ENCODE data around the gene TGFB2. TPM values are rescaled to one million over a fixed set of nuclear protein-coding genes. Genes with fewer than 3 reads are reported as not detected.

The TGFB2 gene
- total and polyA plus RNA-seq, 2 donors (not counting 3 experiments of a cell fraction or from before 2014, with no cell fraction given): 21.2 to 43.5 TPM

DNA sequence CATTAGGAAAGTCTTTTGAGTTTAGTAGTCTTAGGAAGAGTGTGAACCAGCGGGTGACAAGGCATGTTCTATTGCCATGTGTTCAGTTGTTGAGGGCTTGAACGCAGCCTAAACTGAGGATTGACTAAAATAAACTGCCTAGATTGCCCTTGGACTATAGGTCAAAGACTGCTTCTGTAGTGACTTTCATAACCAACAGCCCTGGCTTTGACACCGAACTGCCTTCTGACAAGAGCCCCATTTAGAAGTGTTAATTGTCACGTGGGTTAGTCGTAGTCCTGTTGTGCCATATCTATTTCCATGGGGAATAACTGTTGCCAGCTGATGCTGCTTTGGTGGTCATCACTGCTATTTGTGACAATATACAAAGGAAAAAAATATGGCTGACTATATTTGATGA is 90.4 kb downstream of the TGFB2 start:
- H3K4me2 ChIP-seq (ENCODE audit: insufficient read depth, low read length): no peak overlapping the region
- intact Hi-C loops (cut with micrococcal nuclease): no loop called here
- peaks cover 6% of the 10 kb centered on the region for H3K4me1 ChIP-seq (ENCODE audit: control insufficient read depth, extremely low read depth, insufficient read depth, low read length)
- no peak overlapping the region for H2AFZ ChIP-seq (ENCODE audit: low read depth, low read length)
- POLR2A ChIA-PET: no interaction called here
- CTCF ChIA-PET: no interaction called here
- H3K4me3 ChIP-seq (replicated peaks in 1 of 3; ENCODE audit: insufficient read depth in 1 of 3, low read depth in 1 of 3, low read length in 3 of 3): no peak overlapping the region
- no peaks in the 10 kb centered on the region for H3K79me2 ChIP-seq (ENCODE audit: control insufficient read depth, insufficient read depth, low read length)
- no peaks in the 10 kb centered on the region for H4K20me1 ChIP-seq (replicated peaks; ENCODE audit: control insufficient read depth, extremely low read depth, insufficient read depth, low read length)
- no peaks in the 10 kb centered on the region for H3K27me3 ChIP-seq (ENCODE audit: control insufficient read depth in 2 of 2, insufficient read depth in 2 of 2, low read length in 2 of 2)
- no peak overlapping the region for H3K27ac ChIP-seq (ENCODE audit: insufficient read depth, low read depth, low read length)
- DNase-seq (ENCODE audit: low read depth, low spot score) (no peak), FAIRE-seq (no peak)
- BruUV-seq (replicated peaks): no TSS peak
- no peaks in the 10 kb centered on the region for H3K9me3 ChIP-seq (replicated peaks; ENCODE audit: control insufficient read depth, insufficient read depth, low read length)
- no peaks in the 10 kb centered on the region for H3K36me3 ChIP-seq (ENCODE audit: control insufficient read depth in 2 of 2, extremely low read depth in 1 of 2, insufficient read depth in 2 of 2, low read length in 2 of 2)
- no peak overlapping the region for H3K9ac ChIP-seq (replicated peaks; ENCODE audit: extremely low read depth, insufficient read depth, low read length)
- H3K9me1 ChIP-seq (replicated peaks; ENCODE audit: control insufficient read depth, extremely low read depth, insufficient read depth, low read length): no peaks in the 10 kb centered on the region
- dilution Hi-C loops (cut with MboI; ENCODE audit: extremely low pct_ligation_motif_present, low sequenced_read_pairs): no loop called here
- no peak for TF ChIP-seq JUN (IDR thresholded peaks at IDR 0.05; ENCODE audit: borderline replicate concordance, insufficient read depth, insufficient read length, low read depth)

DNA sequence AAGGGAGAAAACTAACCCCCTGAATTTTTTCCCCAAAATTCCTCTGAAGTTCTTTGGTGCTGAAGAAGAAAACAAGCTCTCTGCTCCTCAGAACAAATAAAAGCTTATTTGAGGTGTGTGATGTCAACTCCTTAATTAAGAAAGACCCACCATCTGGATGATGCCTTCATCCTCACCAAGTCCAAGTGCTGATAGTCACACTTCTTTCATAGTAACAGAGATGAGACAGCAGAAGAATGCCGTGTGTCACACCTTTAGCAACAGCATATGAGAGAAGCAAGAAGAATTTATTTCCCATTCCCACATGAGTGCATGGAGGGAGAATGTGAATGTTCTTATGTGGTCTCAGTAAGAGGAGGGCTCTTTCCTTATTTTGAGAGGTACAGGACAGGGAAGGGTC is 91.2 kb downstream of the TGFB2 start:
- intact Hi-C loops (cut with micrococcal nuclease) (no loop called here), dilution Hi-C loops (cut with MboI; ENCODE audit: extremely low pct_ligation_motif_present, low sequenced_read_pairs) (no loop called here)
- Histone ChIP-seq H3K36me3 (ENCODE audit: control insufficient read depth in 2 of 2, extremely low read depth in 1 of 2, insufficient read depth in 2 of 2, low read length in 2 of 2) (no peaks in the 10 kb centered on the region), H3K27me3 (ENCODE audit: control insufficient read depth in 2 of 2, insufficient read depth in 2 of 2, low read length in 2 of 2) (no peaks in the 10 kb centered on the region), H3K79me2 (ENCODE audit: control insufficient read depth, insufficient read depth, low read length) (no peaks in the 10 kb centered on the region), H3K9ac (replicated peaks; ENCODE audit: extremely low read depth, insufficient read depth, low read length) (no peak overlapping the region), H3K9me1 (replicated peaks; ENCODE audit: control insufficient read depth, extremely low read depth, insufficient read depth, low read length) (no peaks in the 10 kb centered on the region), H3K4me3 (replicated peaks in 1 of 3; ENCODE audit: insufficient read depth in 1 of 3, low read depth in 1 of 3, low read length in 3 of 3) (no peak overlapping the region), H3K4me2 (ENCODE audit: insufficient read depth, low read length) (no peak overlapping the region), H2AFZ (ENCODE audit: low read depth, low read length) (no peak overlapping the region), H3K27ac (ENCODE audit: insufficient read depth, low read depth, low read length) (no peak overlapping the region), H3K9me3 (replicated peaks; ENCODE audit: control insufficient read depth, insufficient read depth, low read length) (no peaks in the 10 kb centered on the region), H4K20me1 (replicated peaks; ENCODE audit: control insufficient read depth, extremely low read depth, insufficient read depth, low read length) (no peaks in the 10 kb centered on the region), H3K4me1 (ENCODE audit: control insufficient read depth, extremely low read depth, insufficient read depth, low read length) (no peaks in the 10 kb centered on the region)
- no TSS peak for BruUV-seq (replicated peaks)
- no peak for DNase-seq (ENCODE audit: low read depth, low spot score)
- POLR2A ChIA-PET: no interaction called here
- no peak for TF ChIP-seq POLR2AphosphoS5 (IDR thresholded peaks at IDR 0.05; ENCODE audit: insufficient read depth, low read depth, low read length)
- no peak for TF ChIP-seq MYC (IDR thresholded peaks at IDR 0.05; ENCODE audit: low read depth, low read length)
- TF ChIP-seq JUN (IDR thresholded peaks at IDR 0.05; ENCODE audit: borderline replicate concordance, insufficient read depth, insufficient read length, low read depth): no peak
- TF ChIP-seq, protein P1, sequence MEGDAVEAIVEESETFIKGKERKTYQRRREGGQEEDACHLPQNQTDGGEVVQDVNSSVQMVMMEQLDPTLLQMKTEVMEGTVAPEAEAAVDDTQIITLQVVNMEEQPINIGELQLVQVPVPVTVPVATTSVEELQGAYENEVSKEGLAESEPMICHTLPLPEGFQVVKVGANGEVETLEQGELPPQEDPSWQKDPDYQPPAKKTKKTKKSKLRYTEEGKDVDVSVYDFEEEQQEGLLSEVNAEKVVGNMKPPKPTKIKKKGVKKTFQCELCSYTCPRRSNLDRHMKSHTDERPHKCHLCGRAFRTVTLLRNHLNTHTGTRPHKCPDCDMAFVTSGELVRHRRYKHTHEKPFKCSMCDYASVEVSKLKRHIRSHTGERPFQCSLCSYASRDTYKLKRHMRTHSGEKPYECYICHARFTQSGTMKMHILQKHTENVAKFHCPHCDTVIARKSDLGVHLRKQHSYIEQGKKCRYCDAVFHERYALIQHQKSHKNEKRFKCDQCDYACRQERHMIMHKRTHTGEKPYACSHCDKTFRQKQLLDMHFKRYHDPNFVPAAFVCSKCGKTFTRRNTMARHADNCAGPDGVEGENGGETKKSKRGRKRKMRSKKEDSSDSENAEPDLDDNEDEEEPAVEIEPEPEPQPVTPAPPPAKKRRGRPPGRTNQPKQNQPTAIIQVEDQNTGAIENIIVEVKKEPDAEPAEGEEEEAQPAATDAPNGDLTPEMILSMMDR (IDR thresholded peaks at IDR 0.05; ENCODE audit: extremely low read depth in 1 of 2, insufficient read depth in 1 of 2, low read depth in 1 of 2, low read length in 2 of 2): no peak
- no peak for TF ChIP-seq EZH2 (IDR thresholded peaks at IDR 0.05; ENCODE audit: borderline replicate concordance, low read depth, low read length, severe bottlenecking)
- TF ChIP-seq FOS (IDR thresholded peaks at IDR 0.05; ENCODE audit: borderline replicate concordance, insufficient read depth, low read length): no peak
- no peak for TF ChIP-seq POLR2A (IDR thresholded peaks at IDR 0.05; ENCODE audit: low read depth, low read length)
- no peak for TF ChIP-seq GATA2 (IDR thresholded peaks at IDR 0.05; ENCODE audit: insufficient read depth, insufficient read length, low read depth, low read length)
- TF ChIP-seq, protein P2, sequence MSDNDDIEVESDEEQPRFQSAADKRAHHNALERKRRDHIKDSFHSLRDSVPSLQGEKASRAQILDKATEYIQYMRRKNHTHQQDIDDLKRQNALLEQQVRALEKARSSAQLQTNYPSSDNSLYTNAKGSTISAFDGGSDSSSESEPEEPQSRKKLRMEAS (IDR thresholded peaks at IDR 0.05; ENCODE audit: insufficient read depth, insufficient read length): no peak
- no peak for FAIRE-seq
- CTCF ChIA-PET: no interaction called here
